ENCODE data around the gene ADAMTS17.

The ADAMTS17 gene

GRCh38 chr15:100050877-100051786 lies 290.6 kb downstream of the ADAMTS17 start:
- no peak overlapping the region for H3K4me3 ChIP-seq (ENCODE audit: low read length)
- H3K36me3 ChIP-seq (replicated peaks; ENCODE audit: low read depth, low read length) = no peaks in the 10 kb centered on the region
- peaks cover 3% of the 10 kb centered on the region; the same call in 1 of the 2 replicates for H3K4me1 ChIP-seq (ENCODE audit: low read length)
- H3K27ac ChIP-seq (ENCODE audit: low read length) = no peak overlapping the region
- H2AFZ ChIP-seq (ENCODE audit: low read depth, low read length) = no peak overlapping the region
- TF ChIP-seq CTCF (IDR thresholded peaks at IDR 0.05; ENCODE audit: low read depth, low read length) = no peak
- no peak for TF ChIP-seq EZH2phosphoT487 (IDR thresholded peaks at IDR 0.05; ENCODE audit: low read depth)
- no peak overlapping the region for H3K9ac ChIP-seq (ENCODE audit: low read length)
- peaks cover 29% of the 10 kb centered on the region for H3K27me3 ChIP-seq (ENCODE audit: low read depth, low read length)
- H4K20me1 ChIP-seq (ENCODE audit: insufficient read depth, low read length) = 0 out of 2 replicates have a peak, but pooled peaks cover 2% of the 10 kb centered on the region
- H3K9me3 ChIP-seq (ENCODE audit: insufficient read depth, low read length) = no peaks in the 10 kb centered on the region
- H3K79me2 ChIP-seq (ENCODE audit: low read length) = no peaks in the 10 kb centered on the region
- no peak overlapping the region for H3K4me2 ChIP-seq (ENCODE audit: low read length)

DNA sequence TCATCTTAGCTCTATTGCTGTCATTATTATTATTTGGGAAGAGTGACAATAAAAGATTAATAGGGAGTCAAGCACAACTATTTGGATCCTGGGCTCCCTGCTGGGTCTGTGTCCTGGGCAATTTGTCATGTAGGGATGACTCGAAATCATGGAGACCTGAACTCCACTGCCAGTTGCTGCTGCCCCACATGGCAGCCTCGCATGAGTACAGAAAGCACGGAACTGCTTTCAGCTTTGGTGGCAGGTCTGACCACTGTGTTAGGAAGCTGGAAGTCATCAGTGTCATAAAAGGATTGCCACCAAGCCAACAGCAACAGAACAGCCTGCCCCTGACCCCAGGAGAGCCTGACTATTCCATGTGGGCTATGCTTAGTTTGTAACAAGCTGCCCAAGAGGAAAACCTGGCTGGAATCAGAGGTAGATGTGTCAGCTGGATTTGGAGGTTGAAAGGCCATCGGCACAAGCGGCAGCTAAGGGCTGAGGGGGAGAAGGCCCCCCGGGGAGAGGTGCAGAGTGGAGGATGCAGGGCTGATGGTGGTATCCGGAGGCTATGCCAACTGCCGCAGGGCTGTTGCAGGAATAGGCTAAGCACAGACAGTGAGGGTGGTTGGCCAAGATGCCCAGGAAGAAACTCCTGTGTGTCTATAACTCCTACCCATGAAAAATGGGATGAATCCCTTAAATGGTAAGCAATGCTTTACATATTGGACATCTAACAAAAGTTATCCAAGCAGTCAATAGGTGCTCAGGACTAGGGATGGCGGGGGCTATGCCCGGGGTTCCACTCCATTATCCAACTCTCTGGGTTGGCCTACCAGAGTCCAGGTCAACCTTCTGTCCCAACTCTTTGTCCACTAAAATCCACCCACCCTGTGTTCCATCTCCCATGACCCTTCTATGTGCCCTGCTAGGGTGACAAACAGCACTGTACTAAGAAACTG lies 291.6 kb downstream of the ADAMTS17 start:
- TF ChIP-seq EZH2phosphoT487 (IDR thresholded peaks at IDR 0.05; ENCODE audit: low read depth) = no peak
- no peak for TF ChIP-seq CTCF (IDR thresholded peaks at IDR 0.05; ENCODE audit: low read depth, low read length)
- no peaks in the 10 kb centered on the region for H3K9me3 ChIP-seq (ENCODE audit: insufficient read depth, low read length)
- peaks cover 29% of the 10 kb centered on the region for H3K27me3 ChIP-seq (ENCODE audit: low read depth, low read length)
- no peak overlapping the region for H3K27ac ChIP-seq (ENCODE audit: low read length)
- no peaks in the 10 kb centered on the region for H3K79me2 ChIP-seq (ENCODE audit: low read length)
- H4K20me1 ChIP-seq (ENCODE audit: insufficient read depth, low read length) = 0 out of 2 replicates have a peak, but pooled peaks cover 2% of the 10 kb centered on the region
- no peak overlapping the region for H2AFZ ChIP-seq (ENCODE audit: low read depth, low read length)
- no peaks in the 10 kb centered on the region for H3K36me3 ChIP-seq (replicated peaks; ENCODE audit: low read depth, low read length)
- H3K9ac ChIP-seq (ENCODE audit: low read length) = no peak overlapping the region
- H3K4me2 ChIP-seq (ENCODE audit: low read length) = no peak overlapping the region
- H3K4me1 ChIP-seq (ENCODE audit: low read length) = no peaks in the 10 kb centered on the region
- H3K4me3 ChIP-seq (ENCODE audit: low read length) = no peak overlapping the region

DNA sequence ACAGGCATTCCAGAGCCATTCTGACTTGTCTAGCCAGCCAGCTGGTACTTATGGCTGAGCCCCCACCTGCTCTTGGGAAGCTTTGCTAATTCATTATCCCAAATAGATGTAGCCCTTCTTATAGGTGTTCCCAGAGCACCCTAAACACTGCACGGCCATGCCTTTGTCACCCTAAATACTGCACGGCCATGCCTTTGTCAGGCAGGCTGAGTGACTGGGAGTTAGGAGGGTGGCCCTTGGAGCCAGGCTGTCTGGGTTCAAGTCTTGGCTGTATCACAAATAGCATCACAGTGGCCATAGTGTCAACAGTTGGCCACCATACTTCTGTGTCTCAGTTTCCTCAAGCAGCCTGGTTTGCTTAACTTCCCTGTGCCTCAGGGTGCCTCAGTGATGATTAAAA lies 292.3 kb downstream of the ADAMTS17 start:
- no peaks in the 10 kb centered on the region for H3K4me1 ChIP-seq (ENCODE audit: low read length)
- no peaks in the 10 kb centered on the region for H3K36me3 ChIP-seq (replicated peaks; ENCODE audit: low read depth, low read length)
- no peak overlapping the region for H3K4me2 ChIP-seq (ENCODE audit: low read length)
- no peak overlapping the region for H3K4me3 ChIP-seq (ENCODE audit: low read length)
- H4K20me1 ChIP-seq (ENCODE audit: insufficient read depth, low read length) = no peaks in the 10 kb centered on the region
- no peak overlapping the region for H3K9ac ChIP-seq (ENCODE audit: low read length)
- no peaks in the 10 kb centered on the region for H3K79me2 ChIP-seq (ENCODE audit: low read length)
- no peak for TF ChIP-seq CTCF (IDR thresholded peaks at IDR 0.05; ENCODE audit: low read depth, low read length)
- TF ChIP-seq EZH2phosphoT487 (IDR thresholded peaks at IDR 0.05; ENCODE audit: low read depth) = no peak
- no peak overlapping the region for H2AFZ ChIP-seq (ENCODE audit: low read depth, low read length)
- H3K27me3 ChIP-seq (ENCODE audit: low read depth, low read length) = peaks cover 29% of the 10 kb centered on the region
- H3K9me3 ChIP-seq (ENCODE audit: insufficient read depth, low read length) = no peaks in the 10 kb centered on the region
- H3K27ac ChIP-seq (ENCODE audit: low read length) = no peak overlapping the region

- Histone ChIP-seq H3K4me1 (ENCODE audit: low read length) (no peaks in the 10 kb centered on the region), H3K27ac (ENCODE audit: low read length) (no peak overlapping the region), H3K4me2 (ENCODE audit: low read length) (no peak overlapping the region), H4K20me1 (ENCODE audit: insufficient read depth, low read length) (no peaks in the 10 kb centered on the region), H3K9ac (ENCODE audit: low read length) (no peak overlapping the region), H2AFZ (ENCODE audit: low read depth, low read length) (no peak overlapping the region), H3K4me3 (ENCODE audit: low read length) (no peak overlapping the region), H3K27me3 (ENCODE audit: low read depth, low read length) (peaks cover 22% of the 10 kb centered on the region), H3K36me3 (replicated peaks; ENCODE audit: low read depth, low read length) (no peaks in the 10 kb centered on the region), H3K9me3 (ENCODE audit: insufficient read depth, low read length) (no peaks in the 10 kb centered on the region), H3K79me2 (ENCODE audit: low read length) (no peaks in the 10 kb centered on the region)
- TF ChIP-seq EZH2phosphoT487 (IDR thresholded peaks at IDR 0.05; ENCODE audit: low read depth) (no peak), CTCF (IDR thresholded peaks at IDR 0.05; ENCODE audit: low read depth, low read length) (no peak)
Measured at GRCh38 chr15:100048736-100049135, 293.0 kb downstream of the ADAMTS17 start.

Measured in OCI-LY3 (cell line).